Activated naive CD8-positive, alpha-beta T cell (primary cell): ENCODE measurements around the gene ZRANB3.
"Not testable (repeated sequence)": the region's sequence is repeated elsewhere in the genome, so short reads cannot be mapped to it uniquely, and the experiment has no call there.

Experiments
- H3K27ac Mint-ChIP-seq: one replicate; pipeline ENCODE4 v1.8.0; 2021; ENCODE audit warnings: mixed read lengths
- H3K27me3 Mint-ChIP-seq: one replicate; pipeline ENCODE4 v1.8.0; 2021; ENCODE audit warnings: mixed read lengths
- H3K36me3 Mint-ChIP-seq: one replicate; pipeline ENCODE4 v1.8.0; 2021; ENCODE audit warnings: mixed read lengths
- H3K4me1 Mint-ChIP-seq: one replicate; pipeline ENCODE4 v1.8.0; 2021; ENCODE audit warnings: low read depth, mixed read lengths
- H3K4me3 Mint-ChIP-seq: one replicate; pipeline ENCODE4 v1.8.0; 2021; ENCODE audit warnings: mild to moderate bottlenecking, mixed read lengths
- H3K9me3 Mint-ChIP-seq: one replicate; pipeline ENCODE4 v1.8.0; 2021; ENCODE audit warnings: low read depth, mixed read lengths

The ZRANB3 gene

GRCh38 chr2:135320465-135321355, 210.3 kb downstream of the ZRANB3 start:
- H3K9me3 Mint-ChIP-seq: peaks cover 3% of the 10 kb centered on the region
- H3K4me1 Mint-ChIP-seq: no peaks in the 10 kb centered on the region
- H3K36me3 Mint-ChIP-seq: no peaks in the 10 kb centered on the region

GRCh38 chr2:135318808-135319207, 212.2 kb downstream of the ZRANB3 start:
- H3K27ac Mint-ChIP-seq: no peak overlapping the region
- H3K27me3 Mint-ChIP-seq: no peaks in the 10 kb centered on the region
- peaks cover 2% of the 10 kb centered on the region for H3K36me3 Mint-ChIP-seq
- peaks cover 3% of the 10 kb centered on the region for H3K9me3 Mint-ChIP-seq
- no peaks in the 10 kb centered on the region for H3K4me1 Mint-ChIP-seq
- H3K4me3 Mint-ChIP-seq: no peak overlapping the region

More at GRCh38 chr2:135320465-135321355, 210.3 kb downstream of the ZRANB3 start:
- no peaks in the 10 kb centered on the region for H3K27me3 Mint-ChIP-seq
- H3K4me3 Mint-ChIP-seq: no peak overlapping the region
- H3K27ac Mint-ChIP-seq: no peak overlapping the region

- Mint-ChIP-seq H3K27ac (no peak overlapping the region), H3K9me3 (no peaks in the 10 kb centered on the region), H3K4me3 (no peak overlapping the region), H3K36me3 (peaks cover 2% of the 10 kb centered on the region), H3K27me3 (no peaks in the 10 kb centered on the region), H3K4me1 (no peaks in the 10 kb centered on the region)
These were observed 213.6 kb downstream of the ZRANB3 start for GRCh38 chr2:135317375-135317774.

GRCh38 chr2:135311962-135312361, 219.1 kb downstream of the ZRANB3 start:
- peaks cover 20% of the 10 kb centered on the region for H3K36me3 Mint-ChIP-seq
- H3K27ac Mint-ChIP-seq: no peak overlapping the region
- no peaks in the 10 kb centered on the region for H3K4me1 Mint-ChIP-seq
- H3K27me3 Mint-ChIP-seq: no peaks in the 10 kb centered on the region
- peaks cover 4% of the 10 kb centered on the region for H3K9me3 Mint-ChIP-seq
- no peak overlapping the region for H3K4me3 Mint-ChIP-seq

GRCh38 chr2:135311268-135311667, 219.8 kb downstream of the ZRANB3 start:
- Mint-ChIP-seq H3K4me3 (no peak overlapping the region), H3K27me3 (no peaks in the 10 kb centered on the region), H3K27ac (no peak overlapping the region), H3K36me3 (peaks cover 20% of the 10 kb centered on the region), H3K9me3 (peaks cover 4% of the 10 kb centered on the region), H3K4me1 (no peaks in the 10 kb centered on the region)

- Mint-ChIP-seq H3K4me3 (no peak overlapping the region), H3K36me3 (peaks cover 35% of the 10 kb centered on the region), H3K27me3 (no peaks in the 10 kb centered on the region), H3K4me1 (no peaks in the 10 kb centered on the region), H3K9me3 (peaks cover 9% of the 10 kb centered on the region), H3K27ac (no peak overlapping the region)
These were observed 226.3 kb downstream of the ZRANB3 start for GRCh38 chr2:135304694-135305093.

GRCh38 chr2:135299658-135300244, 231.3 kb downstream of the ZRANB3 start:
- no peak overlapping the region for H3K4me3 Mint-ChIP-seq

GRCh38 chr2:135299165-135299564, 231.9 kb downstream of the ZRANB3 start:
- H3K4me1 Mint-ChIP-seq: no peaks in the 10 kb centered on the region
- H3K9me3 Mint-ChIP-seq: peaks cover 6% of the 10 kb centered on the region

More at GRCh38 chr2:135299658-135300244, 231.3 kb downstream of the ZRANB3 start:
- no peaks in the 10 kb centered on the region for H3K4me1 Mint-ChIP-seq
- no peaks in the 10 kb centered on the region for H3K27me3 Mint-ChIP-seq
- H3K27ac Mint-ChIP-seq: no peak overlapping the region
- H3K36me3 Mint-ChIP-seq: peaks cover 38% of the 10 kb centered on the region
- peaks cover 6% of the 10 kb centered on the region for H3K9me3 Mint-ChIP-seq

GRCh38 chr2:135287121-135287520, 243.9 kb downstream of the ZRANB3 start:
- not testable (repeated sequence) for H3K27me3 Mint-ChIP-seq, H3K4me3 Mint-ChIP-seq, H3K4me1 Mint-ChIP-seq, H3K27ac Mint-ChIP-seq
- H3K36me3 Mint-ChIP-seq: peaks cover 23% of the 10 kb centered on the region
- peaks cover 31% of the 10 kb centered on the region for H3K9me3 Mint-ChIP-seq

More at GRCh38 chr2:135299165-135299564, 231.9 kb downstream of the ZRANB3 start:
- peaks cover 38% of the 10 kb centered on the region for H3K36me3 Mint-ChIP-seq
- H3K27me3 Mint-ChIP-seq: no peaks in the 10 kb centered on the region
- no peak overlapping the region for H3K4me3 Mint-ChIP-seq
- H3K27ac Mint-ChIP-seq: no peak overlapping the region

- H3K27me3 Mint-ChIP-seq: no peaks in the 10 kb centered on the region
- peaks cover 28% of the 10 kb centered on the region for H3K9me3 Mint-ChIP-seq
- H3K4me3 Mint-ChIP-seq: no peak overlapping the region
- no peaks in the 10 kb centered on the region for H3K4me1 Mint-ChIP-seq
- no peak overlapping the region for H3K27ac Mint-ChIP-seq
- peaks cover 20% of the 10 kb centered on the region for H3K36me3 Mint-ChIP-seq
These were observed 245.6 kb downstream of the ZRANB3 start for GRCh38 chr2:135285391-135285790.

- Mint-ChIP-seq H3K36me3 (peaks cover 7% of the 10 kb centered on the region), H3K27ac (no peak overlapping the region), H3K9me3 (no peaks in the 10 kb centered on the region)
These were observed 249.6 kb downstream of the ZRANB3 start for GRCh38 chr2:135281379-135281778.

GRCh38 chr2:135279209-135279608, 251.8 kb downstream of the ZRANB3 start:
- no peaks in the 10 kb centered on the region for H3K4me1 Mint-ChIP-seq
- no peaks in the 10 kb centered on the region for H3K9me3 Mint-ChIP-seq
- no peak overlapping the region for H3K4me3 Mint-ChIP-seq
- peaks cover 12% of the 10 kb centered on the region for H3K36me3 Mint-ChIP-seq
- H3K27ac Mint-ChIP-seq: no peak overlapping the region
- no peaks in the 10 kb centered on the region for H3K27me3 Mint-ChIP-seq

More at GRCh38 chr2:135281379-135281778, 249.6 kb downstream of the ZRANB3 start:
- Mint-ChIP-seq H3K4me3 (no peak overlapping the region), H3K27me3 (no peaks in the 10 kb centered on the region), H3K4me1 (no peaks in the 10 kb centered on the region)

GRCh38 chr2:135276525-135276924, 254.5 kb downstream of the ZRANB3 start:
- no peaks in the 10 kb centered on the region for H3K27me3 Mint-ChIP-seq
- no peak overlapping the region for H3K27ac Mint-ChIP-seq
- no peak overlapping the region for H3K4me3 Mint-ChIP-seq
- no peaks in the 10 kb centered on the region for H3K4me1 Mint-ChIP-seq
- H3K9me3 Mint-ChIP-seq: no peaks in the 10 kb centered on the region
- peaks cover 22% of the 10 kb centered on the region for H3K36me3 Mint-ChIP-seq

- peaks cover 15% of the 10 kb centered on the region for H3K36me3 Mint-ChIP-seq
- H3K27ac Mint-ChIP-seq: no peak overlapping the region
- H3K4me1 Mint-ChIP-seq: no peaks in the 10 kb centered on the region
- H3K9me3 Mint-ChIP-seq: no peaks in the 10 kb centered on the region
- H3K4me3 Mint-ChIP-seq: no peak overlapping the region
- H3K27me3 Mint-ChIP-seq: no peaks in the 10 kb centered on the region
These were observed 260.0 kb downstream of the ZRANB3 start for GRCh38 chr2:135271006-135271405.

- no peaks in the 10 kb centered on the region for H3K27me3 Mint-ChIP-seq
- no peaks in the 10 kb centered on the region for H3K4me1 Mint-ChIP-seq
- H3K9me3 Mint-ChIP-seq: no peaks in the 10 kb centered on the region
- peaks cover 5% of the 10 kb centered on the region for H3K36me3 Mint-ChIP-seq
- no peak overlapping the region for H3K27ac Mint-ChIP-seq
- no peak overlapping the region for H3K4me3 Mint-ChIP-seq
These were observed 265.0 kb downstream of the ZRANB3 start for GRCh38 chr2:135265960-135266490.
